DND-41 (cell line): Measurements from ENCODE around the gene ZMYM1.

Experiments used
- ATAC-seq: fragments of 200-7000 bp; cut with Tn5 transposase; 3 replicates; pipeline ENCODE4 v1.9.1; 2021; ENCODE audit warnings: low read depth; ENCODE audit not compliant: insufficient read depth
- DNase-seq: peaks from one replicate; pipeline ENCODE4 v3.0.0-alpha.2; 2020
- H2AFZ ChIP-seq: 2 replicates; pipeline ENCODE4 v1.6.0; 2012; ENCODE audit warnings: low read depth, low read length
- H3K27ac ChIP-seq: 2 replicates; pipeline ENCODE4 v1.5.1; 2012; ENCODE audit warnings: low read length, inconsistent platforms
- H3K27me3 ChIP-seq: fragments of 200-600 bp; sonication (generic); 2 replicates; pipeline ENCODE4 v1.6.0; 2012; ENCODE audit warnings: low read length, mild to moderate bottlenecking, inconsistent platforms; ENCODE audit not compliant: insufficient read depth, poor library complexity
- H3K36me3 ChIP-seq: 2 replicates; pipeline ENCODE4 v1.5.1; 2012; ENCODE audit warnings: low read length, inconsistent platforms; ENCODE audit not compliant: insufficient read depth
- H3K4me1 ChIP-seq: 2 replicates; pipeline ENCODE4 v1.5.1; 2012; ENCODE audit warnings: mild to moderate bottlenecking, low read length; ENCODE audit not compliant: insufficient read depth
- H3K4me2 ChIP-seq: 2 replicates; pipeline ENCODE4 v1.6.0; 2012; ENCODE audit warnings: mild to moderate bottlenecking, moderate library complexity, low read length, inconsistent platforms; ENCODE audit not compliant: insufficient read depth
- H3K4me3 ChIP-seq, 2 experiments: fragments of 200-600 bp in 1 of 2; shearing (Covaris generic) in 1 of 2; 2 replicates each; pipeline ENCODE4 v1.5.1; 2012 to 2016; ENCODE audit warnings: inconsistent platforms in 2 of 2, low read length in 2 of 2, mild to moderate bottlenecking in 2 of 2, low read depth in 1 of 2, moderate library complexity in 1 of 2
- H3K79me2 ChIP-seq: 2 replicates; pipeline ENCODE4 v1.6.0; 2012; ENCODE audit warnings: low read length, inconsistent platforms; ENCODE audit not compliant: insufficient read depth
- H3K9ac ChIP-seq: 2 replicates; pipeline ENCODE4 v1.6.0; 2012; ENCODE audit warnings: low read depth, mild to moderate bottlenecking, inconsistent platforms, low read length, moderate library complexity
- H3K9me3 ChIP-seq: 2 replicates; pipeline ENCODE4 v1.5.1; 2012; ENCODE audit warnings: low read length, moderate library complexity, mild to moderate bottlenecking, inconsistent platforms; ENCODE audit not compliant: insufficient read depth, severe bottlenecking
- H4K20me1 ChIP-seq: 2 replicates; pipeline ENCODE4 v1.6.0; 2012; ENCODE audit warnings: low read length; ENCODE audit not compliant: insufficient read depth
- CTCF ChIP-seq: IDR thresholded peaks from 2 replicates; pipeline ENCODE4 v1.5.1; 2012; ENCODE audit warnings: borderline replicate concordance, low read length, moderate library complexity, mild to moderate bottlenecking; ENCODE audit not compliant: poor library complexity, severe bottlenecking; ENCODE audit errors: extremely low read depth
- EZH2 ChIP-seq: IDR thresholded peaks from 3 replicates; pipeline ENCODE4 v1.6.1; 2012; ENCODE audit warnings: borderline replicate concordance, low read depth, mild to moderate bottlenecking, moderate library complexity, low read length, inconsistent platforms; ENCODE audit not compliant: severe bottlenecking

The ZMYM1 gene

GRCh38 chr1:35036621-35037020 is 42.6 kb upstream of the ZMYM1 start:
- Histone ChIP-seq H3K27me3 (no peaks in the 10 kb centered on the region), H3K4me2 (no peak overlapping the region), H3K79me2 (no peaks in the 10 kb centered on the region), H2AFZ (no peak overlapping the region), H3K27ac (no peak overlapping the region), H4K20me1 (no peaks in the 10 kb centered on the region), H3K9ac (no peak overlapping the region), H3K36me3 (no peaks in the 10 kb centered on the region), H3K9me3 (peaks cover 13% of the 10 kb centered on the region), H3K4me3 (no peak overlapping the region), H3K4me1 (peaks cover 7% of the 10 kb centered on the region; the same call in 1 of the 2 replicates)
- no peak for TF ChIP-seq CTCF
- TF ChIP-seq EZH2: no peak
- DNase-seq: no peak
- ATAC-seq: no peak

GRCh38 chr1:35037206-35037605 is 42.0 kb upstream of the ZMYM1 start:
- Histone ChIP-seq H4K20me1 (no peaks in the 10 kb centered on the region), H3K9me3 (peaks cover 13% of the 10 kb centered on the region), H3K4me2 (no peak overlapping the region), H3K36me3 (no peaks in the 10 kb centered on the region), H2AFZ (no peak overlapping the region), H3K4me3 (no peak overlapping the region), H3K27ac (no peak overlapping the region), H3K4me1 (peaks cover 4% of the 10 kb centered on the region; the same call in 1 of the 2 replicates), H3K9ac (no peak overlapping the region), H3K79me2 (no peaks in the 10 kb centered on the region), H3K27me3 (no peaks in the 10 kb centered on the region)
- no peak for TF ChIP-seq CTCF
- TF ChIP-seq EZH2: no peak
- DNase-seq: no peak
- ATAC-seq: no peak

GRCh38 chr1:35038723-35039122 is 40.5 kb upstream of the ZMYM1 start:
- H3K27me3 ChIP-seq: no peaks in the 10 kb centered on the region
- H3K4me2 ChIP-seq: no peak overlapping the region
- no peaks in the 10 kb centered on the region for H4K20me1 ChIP-seq
- no peaks in the 10 kb centered on the region for H3K9me3 ChIP-seq
- TF ChIP-seq CTCF: no peak
- H3K4me1 ChIP-seq: no peaks in the 10 kb centered on the region
- H2AFZ ChIP-seq: no peak overlapping the region
- no peak overlapping the region for H3K27ac ChIP-seq
- no peak overlapping the region for H3K9ac ChIP-seq
- no peaks in the 10 kb centered on the region for H3K36me3 ChIP-seq
- ATAC-seq (no peak), DNase-seq (no peak)
- H3K79me2 ChIP-seq: no peaks in the 10 kb centered on the region
- no peak overlapping the region for H3K4me3 ChIP-seq

- Histone ChIP-seq H3K27ac (no peak overlapping the region), H3K4me2 (no peak overlapping the region), H3K79me2 (no peaks in the 10 kb centered on the region), H3K27me3 (no peaks in the 10 kb centered on the region), H3K36me3 (no peaks in the 10 kb centered on the region), H2AFZ (no peak overlapping the region), H3K4me1 (no peaks in the 10 kb centered on the region), H4K20me1 (no peaks in the 10 kb centered on the region), H3K4me3 (no peak overlapping the region), H3K9ac (no peak overlapping the region), H3K9me3 (no peaks in the 10 kb centered on the region)
- TF ChIP-seq EZH2 (no peak), CTCF (no peak)
- DNase-seq (no peak), ATAC-seq (no peak)
Observed at GRCh38 chr1:35043498-35043897, 35.7 kb upstream of the ZMYM1 start.
